SH-SY5Y (cell line): ENCODE data around the gene ZBTB16.

ENCODE experiments used
- GATA2 ChIP-seq: IDR thresholded peaks from 2 replicates; pipeline ENCODE4 v1.6.1; 2011; ENCODE audit warnings: mild to moderate bottlenecking, low read depth, low read length
- GATA3 ChIP-seq: IDR thresholded peaks from 2 replicates; pipeline ENCODE4 v1.6.1; 2011; ENCODE audit warnings: low read depth, mild to moderate bottlenecking, low read length, moderate library complexity

DNA sequence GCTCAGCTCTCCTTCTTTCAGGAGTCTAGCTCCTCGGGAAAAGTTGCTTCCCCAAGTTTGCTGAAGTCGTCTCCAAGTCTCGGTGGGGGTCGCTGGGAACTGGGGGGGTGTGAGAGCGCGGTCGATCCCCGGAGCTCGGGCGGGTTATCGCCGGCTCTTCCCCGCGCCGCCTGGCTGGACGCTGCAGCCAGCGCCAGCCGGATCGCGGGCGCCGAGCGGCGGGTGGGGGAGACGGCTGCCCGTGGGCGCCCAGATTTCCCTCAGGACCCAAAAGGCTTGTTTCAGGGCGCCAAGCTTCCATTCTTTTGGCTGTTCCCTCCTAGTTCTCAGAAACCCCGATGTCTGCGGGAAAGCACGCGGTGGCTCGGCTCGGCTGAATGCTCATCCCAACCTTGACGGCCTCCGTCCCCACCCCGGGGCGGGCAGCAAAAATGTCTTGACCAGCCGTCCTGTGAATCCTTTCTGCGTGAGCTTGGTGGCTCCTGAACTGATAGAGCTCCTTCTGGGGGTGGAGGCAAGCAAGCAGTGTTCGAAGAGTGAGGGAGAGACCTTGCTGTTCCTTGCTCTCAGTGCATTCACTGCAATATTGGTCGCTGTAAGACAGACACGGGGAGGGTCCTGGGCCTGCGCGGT, 1.7 kb downstream of the ZBTB16 start:
- TF ChIP-seq GATA2 (no peak), GATA3 (no peak)
